IMR-90 (cell line): ENCODE measurements around the gene RPA3. TPM values are rescaled to one million over a fixed set of nuclear protein-coding genes. Genes with fewer than 3 reads are reported as not detected.

Source experiments
- ATAC-seq: fragments of 200-7000 bp; cut with Tn5 transposase; 2 replicates; pipeline ENCODE4 v1.9.1; 2020; ENCODE audit warnings: low read depth, mild to moderate bottlenecking, moderate library complexity
- BruUV-seq: library from RNA; stranded (reverse); fragments of 400-500 nt; replicated peaks from 2 replicates; lab custom pipeline; 2021; lab: Mats Ljungman, UMichigan
- CTCF ChIA-PET: fragments of 300-600 bp; formaldehyde crosslinking; extraction: SDS; loops from one replicate; lab custom pipeline; 2021; ENCODE audit warnings: antibody characterized with exemption; lab: Yijun Ruan, JAX
- POLR2A ChIA-PET: fragments of 300-600 bp; sonication (Branson Sonifier 250); formaldehyde crosslinking; loops from one replicate; lab custom pipeline; 2022; ENCODE audit warnings: antibody characterized with exemption; ENCODE audit not compliant: unreplicated experiment; lab: Charles Lee
- DNase-seq: peaks from one replicate; pipeline ENCODE4 v3.0.0; 2013
- H2AFZ ChIP-seq: replicated peaks from 2 replicates; pipeline ENCODE3; 2013; ENCODE audit warnings: low read length, mild to moderate bottlenecking; ENCODE audit not compliant: poor library complexity
- H2AK5ac ChIP-seq: 2 replicates; pipeline ENCODE4 v1.6.1; 2013; ENCODE audit warnings: low read depth, low read length, inconsistent platforms
- H2AK9ac ChIP-seq: replicated peaks from 2 replicates; pipeline ENCODE3; 2013; ENCODE audit warnings: mild to moderate bottlenecking, low read depth, low read length, moderate library complexity; ENCODE audit not compliant: poor library complexity
- H2BK120ac ChIP-seq: 2 replicates; pipeline ENCODE4 v1.6.1; 2013; ENCODE audit warnings: low read depth, low read length, inconsistent platforms
- H2BK15ac ChIP-seq: 3 replicates; pipeline ENCODE4 v1.6.1; 2013; ENCODE audit warnings: low read depth, low read length, inconsistent platforms
- H2BK20ac ChIP-seq: 2 replicates; pipeline ENCODE4 v1.6.1; 2013; ENCODE audit warnings: low read depth, mild to moderate bottlenecking, inconsistent platforms, low read length, moderate library complexity
- H2BK5ac ChIP-seq: 2 replicates; pipeline ENCODE4 v1.6.1; 2013; ENCODE audit warnings: mild to moderate bottlenecking, low read depth, low read length, inconsistent platforms; ENCODE audit not compliant: poor library complexity, severe bottlenecking
- H3K14ac ChIP-seq: replicated peaks from 2 replicates; pipeline ENCODE4 v1.6.1; 2013; ENCODE audit warnings: low read depth, low read length, inconsistent platforms
- H3K18ac ChIP-seq: 2 replicates; pipeline ENCODE4 v1.6.1; 2013; ENCODE audit warnings: low read depth, low read length, control low read depth
- H3K23ac ChIP-seq: 2 replicates; pipeline ENCODE4 v1.6.1; 2013; ENCODE audit warnings: low read depth, low read length, inconsistent platforms
- H3K27ac ChIP-seq: 2 replicates; pipeline ENCODE4 v1.5.1; 2013; ENCODE audit warnings: mild to moderate bottlenecking, control low read depth, low read length; ENCODE audit not compliant: insufficient read depth
- H3K27me3 ChIP-seq: 2 replicates; pipeline ENCODE4 v1.6.1; 2013; ENCODE audit warnings: low read length; ENCODE audit not compliant: control insufficient read depth, insufficient read depth
- H3K36me3 ChIP-seq: 2 replicates; pipeline ENCODE4 v1.6.1; 2013; ENCODE audit warnings: low read length, mixed read lengths; ENCODE audit not compliant: control insufficient read depth, insufficient read depth
- H3K4ac ChIP-seq: 2 replicates; pipeline ENCODE4 v1.6.1; 2013; ENCODE audit warnings: low read depth, low read length, inconsistent platforms
- H3K4me1 ChIP-seq: 2 replicates; pipeline ENCODE4 v1.6.1; 2013; ENCODE audit warnings: low read length, mixed read lengths; ENCODE audit not compliant: control insufficient read depth, insufficient read depth
- H3K4me2 ChIP-seq: 2 replicates; pipeline ENCODE4 v1.6.1; 2013; ENCODE audit warnings: low read depth, mild to moderate bottlenecking, control low read depth, low read length, moderate library complexity
- H3K4me3 ChIP-seq: 2 replicates; pipeline ENCODE4 v1.5.1; 2013; ENCODE audit warnings: low read depth, mild to moderate bottlenecking, control low read depth, low read length, moderate library complexity; ENCODE audit not compliant: insufficient read depth
- H3K56ac ChIP-seq: 2 replicates; pipeline ENCODE4 v1.6.1; 2013; ENCODE audit warnings: low read length, inconsistent platforms; ENCODE audit not compliant: insufficient read depth; ENCODE audit errors: extremely low read depth
- H3K79me1 ChIP-seq, 2 experiments: 2 replicates each; pipeline ENCODE4 v1.6.1; 2013; ENCODE audit warnings: low read length in 2 of 2, inconsistent platforms in 1 of 2, low read depth in 1 of 2
- H3K9ac ChIP-seq: 2 replicates; pipeline ENCODE4 v1.6.1; 2013; ENCODE audit warnings: low read depth, low read length, control low read depth
- H3K9me1 ChIP-seq: 2 replicates; pipeline ENCODE4 v1.6.1; 2013; ENCODE audit warnings: low read length, inconsistent platforms; ENCODE audit not compliant: insufficient read depth
- H3K9me3 ChIP-seq: 2 replicates; pipeline ENCODE4 v1.6.1; 2013; ENCODE audit warnings: low read length; ENCODE audit not compliant: control insufficient read depth, insufficient read depth
- H4K20me1 ChIP-seq: 2 replicates; pipeline ENCODE4 v1.6.1; 2013; ENCODE audit warnings: low read length, inconsistent platforms; ENCODE audit not compliant: insufficient read depth
- H4K5ac ChIP-seq: 2 replicates; pipeline ENCODE4 v1.6.1; 2013; ENCODE audit warnings: mild to moderate bottlenecking, low read depth, low read length, control low read depth
- H4K8ac ChIP-seq, 2 experiments: 2 replicates each; pipeline ENCODE4 v1.6.1; 2013; ENCODE audit warnings: low read depth in 2 of 2, low read length in 2 of 2, control low read depth in 1 of 2, inconsistent platforms in 1 of 2
- H4K91ac ChIP-seq: 2 replicates; pipeline ENCODE4 v1.6.1; 2013; ENCODE audit warnings: low read depth, low read length, inconsistent platforms; ENCODE audit not compliant: insufficient read depth
- CHD1 ChIP-seq: IDR thresholded peaks from 2 replicates; pipeline ENCODE4 v1.6.1; 2012; ENCODE audit warnings: low read depth, low read length, improper control_type of control experiment
- FOS ChIP-seq: fragments of 150-350 bp; IDR thresholded peaks from 2 replicates; pipeline ENCODE4 v1.6.1; 2016; ENCODE audit warnings: low read depth, low read length
- RAD21 ChIP-seq: IDR thresholded peaks from 2 replicates; pipeline ENCODE4 v1.6.1; 2012; ENCODE audit warnings: low read length, improper control_type of control experiment
- WGBS, 2 experiments: methylation state at CpG; one replicate each; pipeline versions ENCODE4 v1.1.5 to v1.1.7; 2013; ENCODE audit warnings: missing lambda C conversion rate in 2 of 2; ENCODE audit not compliant: insufficient read length in 1 of 2; ENCODE audit errors: extremely low coverage in 2 of 2; 5-methylcytosine and 5-hydroxymethylcytosine counted together
- dilution Hi-C: fragments of 300-500 bp; cut with HindIII; formaldehyde crosslinking; loops from one replicate; pipeline ENCODE4 v1.14.3; 2018; ENCODE audit warnings: low sequenced_read_pairs; ENCODE audit not compliant: unreplicated experiment
- in situ Hi-C: fragments of 300-500 bp; cut with MboI; formaldehyde crosslinking; loops from 3 replicates; pipeline ENCODE4 v1.14.3; 2019; ENCODE audit warnings: low sequenced_read_pairs, inconsistent platforms, mixed read lengths
- intact Hi-C: fragments of 100-400 bp; cut with micrococcal nuclease; formaldehyde crosslinking; loops from 2 replicates; pipeline ENCODE4 v1.10.0; 2022
- polyA plus RNA-seq, 3 experiments: library from polyadenylated mRNA; depleted of rRNA; stranded (reverse); fragments of >200 nt; gene quantifications; 2 replicates each; pipeline ENCODE4 v1.2.3, GENCODE V29; 2012; ENCODE audit warnings: low replicate concordance in 1 of 3
- total RNA-seq: library from RNA; depleted of rRNA; stranded (reverse); fragments of >200 nt; gene quantifications from 2 replicates; pipeline ENCODE4 v1.2.3, GENCODE V29; 2012

Gene RPA3
- total and polyA plus RNA-seq, 2 of the 4 experiments (the other 2 are of a cell fraction) = 12.7 to 21.1 TPM

DNA sequence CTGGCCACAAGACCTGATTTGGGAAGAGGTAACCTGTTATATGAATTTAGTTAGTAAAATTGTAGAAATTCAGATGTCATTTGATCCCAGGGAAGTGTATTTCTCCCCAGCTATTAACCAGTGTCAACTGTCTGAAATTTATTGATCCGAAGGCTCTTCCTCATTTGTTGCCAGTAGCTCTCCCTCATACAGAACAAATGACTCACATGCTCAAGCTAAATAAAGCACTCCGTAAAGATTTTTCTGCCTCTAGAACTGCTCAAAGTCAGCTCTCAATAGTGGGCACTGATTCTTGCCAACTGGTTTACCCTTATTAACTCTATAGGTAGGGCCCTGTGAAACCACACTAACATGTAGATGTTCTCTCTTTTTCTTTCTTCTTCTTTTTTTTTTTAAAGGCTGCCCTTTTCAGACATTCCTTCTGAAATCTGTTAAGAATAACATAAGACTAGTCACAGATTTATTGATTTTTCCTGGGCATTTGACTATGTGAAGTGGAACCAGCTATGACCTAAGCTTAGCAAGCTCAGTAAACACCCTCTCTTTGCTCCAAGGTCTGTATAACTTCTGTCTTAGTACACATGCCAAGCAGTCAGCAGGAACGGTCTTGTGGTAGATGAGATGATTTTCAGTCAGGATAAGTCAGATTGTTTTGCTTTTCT lies 21.8 kb downstream of the RPA3 start:
- peak overlapping the region; percentile 94 for H2BK120ac ChIP-seq
- H3K9ac ChIP-seq = 0 out of 2 replicates have a peak overlapping the region, but pooled peaks have one; percentile 10
- no peak overlapping the region for H2AFZ ChIP-seq
- H3K36me3 ChIP-seq = no peaks in the 10 kb centered on the region
- peak overlapping the region; percentile 39; the same call in 1 of the 2 replicates for H3K18ac ChIP-seq
- H3K27ac ChIP-seq = no peak overlapping the region
- no peaks in the 10 kb centered on the region for H3K9me1 ChIP-seq
- no TSS peak for BruUV-seq
- no peaks in the 10 kb centered on the region for H4K20me1 ChIP-seq
- H3K79me1 ChIP-seq = peaks cover 0 to 6% of the 10 kb centered on the region in 2 experiments; a peak in 1 of 4 replicates
- H4K8ac ChIP-seq = peak overlapping the region in 1 of 2 experiments; percentile 66; a peak in 2 of 4 replicates
- ChIA-PET CTCF (interaction anchor here (0.6 to 1.3 kb wide), 3 partner anchors 49 to 280 kb away, joined by 3 to 4 read pairs (median 3); no protein-coding TSS in a partner anchor), POLR2A (interaction anchor here (0.6 kb wide), 1 partner anchor 11 kb away, joined by 3 read pairs; no protein-coding TSS in a partner anchor)
- peaks cover 4% of the 10 kb centered on the region; the same call in 1 of the 2 replicates for H3K4me1 ChIP-seq
- peak overlapping the region; percentile 91 for H3K23ac ChIP-seq
- dilution Hi-C loops (no loop called here), in situ Hi-C loops (no loop called here), intact Hi-C loops (loop anchor here (5.0 kb wide), 3 partner anchors 54 to 276 kb away; partner anchors contain the start of gene UMAD1)
- H2AK9ac ChIP-seq = no peak overlapping the region
- H3K9me3 ChIP-seq = peaks cover 6% of the 10 kb centered on the region; the same call in 1 of the 2 replicates
- peak overlapping the region; percentile 41; the same call in 1 of the 2 replicates for H2AK5ac ChIP-seq
- H3K14ac ChIP-seq = peak overlapping the region; percentile 95
- H2BK15ac ChIP-seq = no peak overlapping the region; the same call in 2 of the 3 replicates
- H3K4ac ChIP-seq = peak overlapping the region; percentile 84; the same call in 1 of the 2 replicates
- peak overlapping the region; percentile 42; the same call in 1 of the 2 replicates for H3K4me2 ChIP-seq
- H3K27me3 ChIP-seq = no peaks in the 10 kb centered on the region
- H2BK20ac ChIP-seq = peak overlapping the region; percentile 90
- no peak overlapping the region; the same call in 1 of the 2 replicates for H4K5ac ChIP-seq
- TF ChIP-seq CHD1 (no peak), RAD21 (no peak), FOS (0 out of 2 replicates have a peak, but pooled peaks have one; percentile 13)
- no CpG with 5 or more reads among the region's 3 CpGs for WGBS, 2 experiments
- ATAC-seq = peak; percentile 53; the same call in 1 of the 2 replicates
- H3K56ac ChIP-seq = no peak overlapping the region
- no peak overlapping the region for H3K4me3 ChIP-seq
- DNase-seq = peak; percentile 51
- H4K91ac ChIP-seq = peak overlapping the region; percentile 54; the same call in 1 of the 2 replicates
- peak overlapping the region; percentile 90 for H2BK5ac ChIP-seq
